NB4 (cell line): ENCODE results near the gene H1-8.

Experiments used
- DNase-seq: peaks from one replicate; pipeline ENCODE4 v3.0.0; 2010; ENCODE audit warnings: low read depth
- H3K4me3 ChIP-seq: one replicate; pipeline ENCODE4 v1.5.1; 2011; ENCODE audit warnings: mild to moderate bottlenecking, low read depth, low read length, moderate library complexity
- CTCF ChIP-seq: IDR thresholded peaks from one replicate; pipeline ENCODE4 v1.5.1; 2012; ENCODE audit warnings: low read depth, low read length
- MAX ChIP-seq: IDR thresholded peaks from 2 replicates; pipeline ENCODE4 v1.6.1; 2011; ENCODE audit warnings: low read depth, low read length
- MYC ChIP-seq: IDR thresholded peaks from 2 replicates; pipeline ENCODE4 v1.6.1; 2011; ENCODE audit warnings: low read depth, low read length
- POLR2A ChIP-seq: IDR thresholded peaks from 2 replicates; pipeline ENCODE4 v1.6.1; 2011; ENCODE audit warnings: mild to moderate bottlenecking; ENCODE audit not compliant: insufficient read length; ENCODE audit errors: extremely low read depth

The H1-8 gene

GRCh38 chr3:129519896-129520715 is 22.9 kb upstream of the H1-8 start:
- no peak for DNase-seq
- TF ChIP-seq MYC = no peak
- no peak for TF ChIP-seq CTCF
- TF ChIP-seq MAX = no peak
- no peak for TF ChIP-seq POLR2A

GRCh38 chr3:129520960-129521359 is 22.0 kb upstream of the H1-8 start:
- no peak overlapping the region for H3K4me3 ChIP-seq
- TF ChIP-seq MYC = no peak
- no peak for DNase-seq

More at GRCh38 chr3:129519896-129520715, 22.9 kb upstream of the H1-8 start:
- H3K4me3 ChIP-seq = no peak overlapping the region

- no peak overlapping the region for H3K4me3 ChIP-seq
- TF ChIP-seq CTCF (no peak), POLR2A (no peak), MAX (no peak), MYC (no peak)
- no peak for DNase-seq
Measured at GRCh38 chr3:129521611-129522010, 21.4 kb upstream of the H1-8 start.

GRCh38 chr3:129522953-129523352 is 20.0 kb upstream of the H1-8 start:
- no peak for TF ChIP-seq MAX
- no peak for TF ChIP-seq POLR2A
- no peak for TF ChIP-seq MYC
- no peak for TF ChIP-seq CTCF
- H3K4me3 ChIP-seq = no peak overlapping the region
- DNase-seq = no peak

GRCh38 chr3:129524081-129524480 is 18.9 kb upstream of the H1-8 start:
- no peak for DNase-seq
- H3K4me3 ChIP-seq = no peak overlapping the region
- no peak for TF ChIP-seq MAX
- TF ChIP-seq MYC = no peak
- TF ChIP-seq POLR2A = no peak
- no peak for TF ChIP-seq CTCF

- H3K4me3 ChIP-seq = no peak overlapping the region
- TF ChIP-seq CTCF (no peak), MYC (no peak; the same call in 1 of the 2 replicates), POLR2A (no peak), MAX (no peak)
- peak; percentile 62 for DNase-seq
Measured at GRCh38 chr3:129525341-129525968, 17.5 kb upstream of the H1-8 start.
